ENCODE data around the gene DERL3.

- no peak for TF ChIP-seq REST (IDR thresholded peaks at IDR 0.05; ENCODE audit: unreplicated experiment)
- TF ChIP-seq EZH2 (IDR thresholded peaks at IDR 0.05; ENCODE audit: low read depth, unreplicated experiment), result no peak
- no peak for TF ChIP-seq CREB1 (CRISPR knock-in tag; IDR thresholded peaks at IDR 0.05; ENCODE audit: low read depth)
- no peak for TF ChIP-seq CTCF (conservative IDR thresholded peaks at IDR 0.05; ENCODE audit: low read depth in 2 of 2)
- no peak for TF ChIP-seq POLR2AphosphoS5 (IDR thresholded peaks at IDR 0.05; ENCODE audit: low read depth)
- TF ChIP-seq EZH2phosphoT487 (IDR thresholded peaks at IDR 0.05; ENCODE audit: unreplicated experiment), result no peak
Observed at GRCh38 chr22:23832226-23833016, 6.4 kb downstream of the DERL3 start.

Measured in GM23338 (cell line).